Neural cell (in vitro differentiated cells): ENCODE data around the gene FHL2. TPM values are rescaled to one million over a fixed set of nuclear protein-coding genes. Genes with fewer than 3 reads are reported as not detected.

Experiments used
- H2AFZ ChIP-seq: fragments of 200-600, 300-800 bp; sonication (generic), shearing (Covaris generic); 2 replicates; pipeline ENCODE4 v1.6.0; 2014; ENCODE audit warnings: low read depth, mild to moderate bottlenecking, antibody characterized with exemption, low read length, moderate library complexity
- H3F3A ChIP-seq: fragments of 200-600 bp; shearing (Covaris generic); 2 replicates; pipeline ENCODE4 v1.6.1; 2016; ENCODE audit warnings: mild to moderate bottlenecking, moderate library complexity, mixed read lengths, antibody characterized with exemption, low read length; ENCODE audit not compliant: insufficient read depth, poor library complexity, severe bottlenecking
- H3K27ac ChIP-seq: fragments of 200-600, 300-800 bp; sonication (generic), shearing (Covaris generic); 2 replicates; pipeline ENCODE4 v1.5.1; 2014; ENCODE audit warnings: mild to moderate bottlenecking, low read length, moderate library complexity
- H3K27me3 ChIP-seq: fragments of 300-800, 200-600 bp; sonication (generic), shearing (Covaris generic); 2 replicates; pipeline ENCODE4 v1.6.0; 2014; ENCODE audit warnings: mild to moderate bottlenecking, low read depth, low read length, moderate library complexity; ENCODE audit not compliant: insufficient read depth
- H3K36me3 ChIP-seq: fragments of 300-800, 200-600 bp; sonication (generic), shearing (Covaris generic); 2 replicates; pipeline ENCODE4 v1.5.1; 2014; ENCODE audit warnings: mild to moderate bottlenecking, antibody characterized with exemption, low read length, moderate library complexity; ENCODE audit not compliant: insufficient read depth
- H3K4me2 ChIP-seq: fragments of 300-800, 200-600 bp; sonication (generic), shearing (Covaris generic); 2 replicates; pipeline ENCODE4 v1.6.0; 2014; ENCODE audit warnings: mild to moderate bottlenecking, low read length
- H3K4me3 ChIP-seq: fragments of 300-800, 200-600 bp; sonication (generic), shearing (Covaris generic); 2 replicates; pipeline ENCODE4 v1.5.1; 2014; ENCODE audit warnings: mild to moderate bottlenecking, low read length, moderate library complexity
- H3K79me2 ChIP-seq: fragments of 200-600 bp; shearing (Covaris generic); replicated peaks from 2 replicates; pipeline ENCODE4 v1.6.0; 2014; ENCODE audit warnings: mild to moderate bottlenecking, low read length, moderate library complexity; ENCODE audit not compliant: insufficient read depth
- H3K9ac ChIP-seq: fragments of 300-800, 200-600 bp; sonication (generic), shearing (Covaris generic); 2 replicates; pipeline ENCODE4 v1.6.1; 2016; ENCODE audit warnings: mild to moderate bottlenecking, low read length, mixed read lengths
- H3K9me2 ChIP-seq: fragments of 200-600 bp; shearing (Covaris generic); 2 replicates; pipeline ENCODE4 v1.6.1; 2016; ENCODE audit warnings: mild to moderate bottlenecking, low read length, mixed read lengths; ENCODE audit not compliant: insufficient read depth
- H3K9me3 ChIP-seq: fragments of 200-600, 300-800 bp; sonication (generic), shearing (Covaris generic); 2 replicates; pipeline ENCODE4 v1.6.1; 2016; ENCODE audit warnings: mild to moderate bottlenecking, mixed run types, low read length, moderate library complexity, mixed read lengths
- H4K20me1 ChIP-seq: fragments of 200-600 bp; shearing (Covaris generic); 2 replicates; pipeline ENCODE4 v1.6.1; 2016; ENCODE audit warnings: mild to moderate bottlenecking, mixed run types; ENCODE audit not compliant: insufficient read depth
- CTCF ChIP-seq: fragments of 450-650 bp; IDR thresholded peaks from 2 replicates; pipeline ENCODE4 v1.5.1; 2014; ENCODE audit warnings: antibody characterized with exemption, mild to moderate bottlenecking, moderate library complexity; ENCODE audit not compliant: poor library complexity, severe bottlenecking
- EP300 ChIP-seq: fragments of 450-650 bp; conservative IDR thresholded peaks from 2 replicates; pipeline ENCODE4 v1.6.1; 2014; ENCODE audit warnings: antibody characterized with exemption, mild to moderate bottlenecking, moderate library complexity; ENCODE audit not compliant: poor library complexity, severe bottlenecking
- EZH2 ChIP-seq: fragments of 200-600, 300-800 bp; shearing (Covaris generic), sonication (generic); IDR thresholded peaks from 2 replicates; pipeline ENCODE4 v1.6.1; 2014; ENCODE audit warnings: antibody characterized with exemption, low read length, borderline replicate concordance, mild to moderate bottlenecking; ENCODE audit not compliant: insufficient read depth, poor library complexity, severe bottlenecking
- MXI1 ChIP-seq: fragments of 450-650 bp; conservative IDR thresholded peaks from 2 replicates; pipeline ENCODE4 v1.6.1; 2014; ENCODE audit warnings: antibody characterized with exemption, mild to moderate bottlenecking; ENCODE audit not compliant: poor library complexity, severe bottlenecking
- POLR2AphosphoS5 ChIP-seq: IDR thresholded peaks from 2 replicates; pipeline ENCODE4 v1.6.1; 2012
- RAD21 ChIP-seq: fragments of 450-650 bp; conservative IDR thresholded peaks from 2 replicates; pipeline ENCODE4 v1.6.1; 2014; ENCODE audit warnings: antibody characterized with exemption, mild to moderate bottlenecking, moderate library complexity
- SMC3 ChIP-seq: fragments of 450-650 bp; conservative IDR thresholded peaks from 2 replicates; pipeline ENCODE4 v1.6.1; 2014; ENCODE audit warnings: antibody characterized with exemption, mild to moderate bottlenecking, moderate library complexity; ENCODE audit not compliant: poor library complexity
- TAF1 ChIP-seq: IDR thresholded peaks from 2 replicates; pipeline ENCODE4 v1.6.1; 2012; ENCODE audit warnings: low read depth
- polyA plus RNA-seq: library from polyadenylated mRNA; depleted of rRNA; stranded (reverse); fragments of >200 nt; gene quantifications from 2 replicates; pipeline ENCODE4 v1.2.3, GENCODE V29; 2014
- TF ChIP-seq, protein P1 (sequence below): IDR thresholded peaks from 2 replicates; pipeline ENCODE4 v1.6.1; 2012; ENCODE audit warnings: borderline replicate concordance

The FHL2 gene
- polyA plus RNA-seq, 1 donor from 2014 or later = 3.5 TPM

DNA sequence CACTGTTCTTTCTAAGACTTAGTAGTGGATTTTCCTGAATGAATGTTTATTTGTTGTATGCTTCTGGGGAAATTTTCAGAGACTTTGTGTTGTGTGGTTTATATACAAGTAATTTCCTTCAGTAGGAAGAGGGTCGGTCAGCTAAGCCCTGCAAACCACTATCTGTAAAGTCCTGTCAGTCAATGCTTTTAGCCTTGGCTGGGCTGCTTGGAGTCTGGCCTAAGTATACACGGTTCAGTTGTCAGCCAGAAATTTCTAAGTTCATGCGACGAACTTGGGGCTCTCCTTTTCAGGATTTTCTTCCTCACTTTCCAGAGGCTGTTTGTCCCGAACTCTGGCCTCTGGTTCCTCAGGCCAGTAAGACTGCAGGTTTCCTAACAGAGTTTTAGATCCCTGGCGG lies 40.3 kb downstream of the FHL2 start:
- H3F3A ChIP-seq = no peaks in the 10 kb centered on the region

DNA sequence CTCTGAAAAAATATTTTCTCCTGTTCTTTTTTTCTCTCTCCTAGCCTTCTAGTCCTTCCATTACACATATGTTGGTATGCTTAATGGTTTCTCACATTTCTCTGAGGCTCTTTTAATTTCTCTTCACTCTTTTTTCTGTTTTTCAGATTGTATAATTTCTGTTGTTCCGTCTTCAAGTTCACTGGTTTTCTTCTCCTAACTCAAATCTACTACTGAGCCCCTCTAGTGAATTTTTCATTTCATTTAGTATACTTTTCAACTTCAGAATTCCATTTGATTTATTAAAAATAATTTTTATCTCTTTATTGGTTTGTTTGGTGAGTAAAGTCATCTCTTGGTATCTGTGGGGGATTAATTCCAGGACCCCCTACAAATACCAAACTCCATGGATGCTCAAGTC lies 41.7 kb downstream of the FHL2 start:
- TF ChIP-seq POLR2AphosphoS5 (no peak), TAF1 (no peak), EZH2 (no peak), SMC3 (no peak), MXI1 (no peak), EP300 (no peak), RAD21 (no peak), CTCF (no peak)
- TF ChIP-seq, protein P1, sequence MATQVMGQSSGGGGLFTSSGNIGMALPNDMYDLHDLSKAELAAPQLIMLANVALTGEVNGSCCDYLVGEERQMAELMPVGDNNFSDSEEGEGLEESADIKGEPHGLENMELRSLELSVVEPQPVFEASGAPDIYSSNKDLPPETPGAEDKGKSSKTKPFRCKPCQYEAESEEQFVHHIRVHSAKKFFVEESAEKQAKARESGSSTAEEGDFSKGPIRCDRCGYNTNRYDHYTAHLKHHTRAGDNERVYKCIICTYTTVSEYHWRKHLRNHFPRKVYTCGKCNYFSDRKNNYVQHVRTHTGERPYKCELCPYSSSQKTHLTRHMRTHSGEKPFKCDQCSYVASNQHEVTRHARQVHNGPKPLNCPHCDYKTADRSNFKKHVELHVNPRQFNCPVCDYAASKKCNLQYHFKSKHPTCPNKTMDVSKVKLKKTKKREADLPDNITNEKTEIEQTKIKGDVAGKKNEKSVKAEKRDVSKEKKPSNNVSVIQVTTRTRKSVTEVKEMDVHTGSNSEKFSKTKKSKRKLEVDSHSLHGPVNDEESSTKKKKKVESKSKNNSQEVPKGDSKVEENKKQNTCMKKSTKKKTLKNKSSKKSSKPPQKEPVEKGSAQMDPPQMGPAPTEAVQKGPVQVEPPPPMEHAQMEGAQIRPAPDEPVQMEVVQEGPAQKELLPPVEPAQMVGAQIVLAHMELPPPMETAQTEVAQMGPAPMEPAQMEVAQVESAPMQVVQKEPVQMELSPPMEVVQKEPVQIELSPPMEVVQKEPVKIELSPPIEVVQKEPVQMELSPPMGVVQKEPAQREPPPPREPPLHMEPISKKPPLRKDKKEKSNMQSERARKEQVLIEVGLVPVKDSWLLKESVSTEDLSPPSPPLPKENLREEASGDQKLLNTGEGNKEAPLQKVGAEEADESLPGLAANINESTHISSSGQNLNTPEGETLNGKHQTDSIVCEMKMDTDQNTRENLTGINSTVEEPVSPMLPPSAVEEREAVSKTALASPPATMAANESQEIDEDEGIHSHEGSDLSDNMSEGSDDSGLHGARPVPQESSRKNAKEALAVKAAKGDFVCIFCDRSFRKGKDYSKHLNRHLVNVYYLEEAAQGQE = no peak
- Histone ChIP-seq H3K79me2 (no peaks in the 10 kb centered on the region), H3K27ac (no peak overlapping the region), H3K9me2 (no peaks in the 10 kb centered on the region), H3K9me3 (no peaks in the 10 kb centered on the region), H3K36me3 (no peaks in the 10 kb centered on the region), H3F3A (no peaks in the 10 kb centered on the region), H3K4me3 (no peak overlapping the region), H3K4me2 (no peak overlapping the region), H3K27me3 (no peaks in the 10 kb centered on the region), H3K9ac (no peak overlapping the region), H2AFZ (no peak overlapping the region), H4K20me1 (no peaks in the 10 kb centered on the region)

More for the DNA sequence above, 40.3 kb downstream of the FHL2 start:
- H3K4me3 ChIP-seq = no peak overlapping the region
- H3K4me2 ChIP-seq = no peak overlapping the region
- H3K36me3 ChIP-seq = no peaks in the 10 kb centered on the region
- no peaks in the 10 kb centered on the region for H4K20me1 ChIP-seq
- H3K79me2 ChIP-seq = no peaks in the 10 kb centered on the region
- no peaks in the 10 kb centered on the region for H3K9me3 ChIP-seq
- H3K9me2 ChIP-seq = no peaks in the 10 kb centered on the region
- H3K9ac ChIP-seq = no peak overlapping the region
- H3K27me3 ChIP-seq = no peaks in the 10 kb centered on the region
- H2AFZ ChIP-seq = no peak overlapping the region
- H3K27ac ChIP-seq = no peak overlapping the region
- no peak for TF ChIP-seq POLR2AphosphoS5
- no peak for TF ChIP-seq SMC3
- TF ChIP-seq, protein P1 = no peak
- no peak for TF ChIP-seq TAF1
- no peak for TF ChIP-seq EZH2
- TF ChIP-seq MXI1 = no peak
- TF ChIP-seq EP300 = no peak
- no peak for TF ChIP-seq CTCF
- TF ChIP-seq RAD21 = no peak
